Measurements from ENCODE around the gene CCDC167. TPM values are rescaled to one million over a fixed set of nuclear protein-coding genes. Genes with fewer than 3 reads are reported as not detected.

CCDC167 gene
- total RNA-seq, 2 experiments from 2014 or later = 7.3 to 8.0 TPM

GRCh38 chr6:37504024-37504423, 4.3 kb upstream of the CCDC167 start:
- peak overlapping the region; percentile 97 for H3K27ac Mint-ChIP-seq
- ChIA-PET CTCF (interaction anchor here (1.3 to 10.5 kb wide), 3 partner anchors 12 to 16 kb away, joined by 3 to 101 read pairs (median 6); no protein-coding TSS in a partner anchor), POLR2A (interaction anchor here (0.8 to 10.6 kb wide), 7 partner anchors 9 to 71 kb away, joined by 3 to 330 read pairs (median 6); partner anchors contain the start of gene CMTR1)
- no peaks in the 10 kb centered on the region for H3K27me3 Mint-ChIP-seq
- intact Hi-C loops (cut with DNase I, micrococcal nuclease) = loop anchor here in 1 of 2 experiments (5.0 kb wide), 2 partner anchors 33 to 63 kb away; no protein-coding TSS in a partner anchor
- no peaks in the 10 kb centered on the region for H3K36me3 ChIP-seq (ENCODE audit: insufficient read depth, low read length)
- no peak for ATAC-seq (ENCODE audit: poor library complexity)
- no peaks in the 10 kb centered on the region for H3K9me3 ChIP-seq (ENCODE audit: control insufficient read depth in 1 of 2, insufficient read depth in 1 of 2, low read length in 2 of 2)
- H3K36me3 Mint-ChIP-seq (ENCODE audit: low read depth) = peaks cover 5% of the 10 kb centered on the region
- peak overlapping the region; percentile 97 to 98 for H3K27ac ChIP-seq (ENCODE audit: low read depth in 1 of 2, low read length in 2 of 2)
- peak overlapping the region; percentile 65 for H3K4me3 Mint-ChIP-seq
- no peaks in the 10 kb centered on the region for H3K27me3 ChIP-seq (ENCODE audit: control insufficient read depth in 1 of 2, insufficient read depth in 2 of 2, low read length in 2 of 2)
- TF ChIP-seq CTCF (IDR thresholded peaks at IDR 0.05) = no peak
- no peak for DNase-seq
- H3K4me1 Mint-ChIP-seq (ENCODE audit: low read depth) = peaks cover 86% of the 10 kb centered on the region
- H3K4me1 ChIP-seq (ENCODE audit: insufficient read depth, low read length) = peaks cover 95% of the 10 kb centered on the region
- no peaks in the 10 kb centered on the region for H3K9me3 Mint-ChIP-seq
- H3K4me3 ChIP-seq (ENCODE audit: low read length) = no peak overlapping the region

- Histone ChIP-seq H3K27me3 (ENCODE audit: control insufficient read depth in 1 of 2, insufficient read depth in 2 of 2, low read length in 2 of 2) (no peaks in the 10 kb centered on the region), H3K36me3 (ENCODE audit: insufficient read depth, low read length) (no peaks in the 10 kb centered on the region), H3K4me1 (ENCODE audit: insufficient read depth, low read length) (peaks cover 95% of the 10 kb centered on the region), H3K4me3 (ENCODE audit: low read length) (no peak overlapping the region), H3K9me3 (ENCODE audit: control insufficient read depth in 1 of 2, insufficient read depth in 1 of 2, low read length in 2 of 2) (no peaks in the 10 kb centered on the region), H3K27ac (ENCODE audit: low read depth in 1 of 2, low read length in 2 of 2) (peak overlapping the region; percentile 97 to 98)
- ATAC-seq (ENCODE audit: poor library complexity) (peak; percentile 4), DNase-seq (peak in 2 of 14 experiments; percentile 44 to 63)
- Mint-ChIP-seq H3K9me3 (no peaks in the 10 kb centered on the region), H3K36me3 (ENCODE audit: low read depth) (peaks cover 5% of the 10 kb centered on the region), H3K27ac (peak overlapping the region; percentile 97), H3K27me3 (no peaks in the 10 kb centered on the region), H3K4me1 (ENCODE audit: low read depth) (peaks cover 85% of the 10 kb centered on the region), H3K4me3 (peak overlapping the region; percentile 75)
- ChIA-PET CTCF (interaction anchor here (1.2 to 10.5 kb wide), 6 partner anchors 8 to 62 kb away, joined by 3 to 101 read pairs (median 6); no protein-coding TSS in a partner anchor), POLR2A (interaction anchor here (0.8 to 10.6 kb wide), 8 partner anchors 9 to 70 kb away, joined by 3 to 330 read pairs (median 8); partner anchors contain the start of gene CMTR1)
- intact Hi-C loops (cut with DNase I, micrococcal nuclease) = loop anchor here in 1 of 2 experiments (5.0 kb wide), 2 partner anchors 34 to 64 kb away; no protein-coding TSS in a partner anchor
- no peak for TF ChIP-seq CTCF (IDR thresholded peaks at IDR 0.05)
These were observed 3.7 kb upstream of the CCDC167 start for GRCh38 chr6:37503309-37503965.

- peaks cover 85% of the 10 kb centered on the region for H3K4me1 Mint-ChIP-seq (ENCODE audit: low read depth)
- peak; percentile 67 for ATAC-seq (ENCODE audit: poor library complexity)
- H3K27me3 Mint-ChIP-seq = no peaks in the 10 kb centered on the region
- no peaks in the 10 kb centered on the region for H3K9me3 Mint-ChIP-seq
- no peak overlapping the region for H3K4me3 ChIP-seq (ENCODE audit: low read length)
- peaks cover 5% of the 10 kb centered on the region for H3K36me3 Mint-ChIP-seq (ENCODE audit: low read depth)
- DNase-seq = peak in 12 of 14 experiments; percentile 35 to 92 (median 64)
- no peaks in the 10 kb centered on the region for H3K36me3 ChIP-seq (ENCODE audit: insufficient read depth, low read length)
- ChIA-PET CTCF (interaction anchor here (1.2 to 10.5 kb wide), 5 partner anchors 8 to 63 kb away, joined by 3 to 101 read pairs (median 7); no protein-coding TSS in a partner anchor), POLR2A (interaction anchor here (0.8 to 10.6 kb wide), 10 partner anchors 8 to 316 kb away, joined by 3 to 330 read pairs (median 8); partner anchors contain the start of genes CMTR1 and ZFAND3)
- H3K27ac ChIP-seq (ENCODE audit: low read depth in 1 of 2, low read length in 2 of 2) = peak overlapping the region; percentile 97 to 98
- peak overlapping the region; percentile 97 for H3K27ac Mint-ChIP-seq
- intact Hi-C loops (cut with DNase I, micrococcal nuclease) = loop anchor here in 1 of 2 experiments (1.0 to 5.0 kb wide), 4 partner anchors 14 to 65 kb away; no protein-coding TSS in a partner anchor
- H3K4me1 ChIP-seq (ENCODE audit: insufficient read depth, low read length) = peaks cover 95% of the 10 kb centered on the region
- TF ChIP-seq CTCF (IDR thresholded peaks at IDR 0.05) = no peak
- H3K9me3 ChIP-seq (ENCODE audit: control insufficient read depth in 1 of 2, insufficient read depth in 1 of 2, low read length in 2 of 2) = no peaks in the 10 kb centered on the region
- no peaks in the 10 kb centered on the region for H3K27me3 ChIP-seq (ENCODE audit: control insufficient read depth in 1 of 2, insufficient read depth in 2 of 2, low read length in 2 of 2)
- H3K4me3 Mint-ChIP-seq = peak overlapping the region; percentile 75
These were observed 3.1 kb upstream of the CCDC167 start for GRCh38 chr6:37502703-37503291.
